HepG2 (cell line): Measurements from ENCODE around the gene HSF4. TPM values are rescaled to one million over a fixed set of nuclear protein-coding genes. Genes with fewer than 3 reads are reported as not detected.

Experiments used
- ATAC-seq: fragments of 200-7000 bp; cut with Tn5 transposase; 3 replicates; pipeline ENCODE4 v1.9.1; 2020; ENCODE audit warnings: mild to moderate bottlenecking, moderate library complexity
- BruUV-seq: library from RNA; stranded (reverse); fragments of 400-500 nt; replicated peaks from 2 replicates; lab custom pipeline; 2021; lab: Mats Ljungman, UMichigan
- CTCF ChIA-PET: fragments of 300-600 bp; formaldehyde crosslinking; extraction: SDS; loops from one replicate; lab custom pipeline; 2021; ENCODE audit warnings: low total read pairs, inconsistent platforms, low intra/inter-chr PET ratio; lab: Yijun Ruan, JAX
- POLR2A ChIA-PET: fragments of 350-600 bp; sonication (Branson Sonifier 250); formaldehyde crosslinking; loops from one replicate; lab custom pipeline; 2020; ENCODE audit warnings: antibody characterized with exemption, inconsistent platforms; lab: Yijun Ruan, JAX
- DNase-seq: peaks from one replicate; pipeline ENCODE4 v3.0.0-alpha.2; 2015; ENCODE audit warnings: low spot score
- FAIRE-seq: peaks from 3 replicates; lab custom pipeline; 2011; peaks lifted over from hg19 to GRCh38; lab: Jason Lieb, UNC
- H2AFZ ChIP-seq: one replicate; pipeline ENCODE4 v1.6.1; 2011; ENCODE audit warnings: low read length, inconsistent platforms
- H3K27ac ChIP-seq: fragments of 300-600 bp; 3 replicates; pipeline ENCODE4 v1.8.0; 2011; ENCODE audit warnings: mixed run types, mild to moderate bottlenecking, mixed read lengths, low read length, inconsistent platforms; ENCODE audit not compliant: insufficient read depth; ENCODE audit errors: extremely low read length
- H3K27me3 ChIP-seq, 2 experiments: fragments of 200-600 bp in 1 of 2; 2 replicates in 1 of 2; 3 replicates in 1 of 2; pipeline versions ENCODE4 v1.6.0 to v1.8.0; 2011; ENCODE audit warnings: low read length in 2 of 2, mild to moderate bottlenecking in 2 of 2, moderate library complexity in 2 of 2, inconsistent platforms in 1 of 2; ENCODE audit not compliant: insufficient read depth in 2 of 2, control insufficient read depth in 1 of 2
- H3K36me3 ChIP-seq, 2 experiments: fragments of 200-600 bp in 1 of 2; replicated peaks in 1 of 2; 2 replicates in 1 of 2; 3 replicates in 1 of 2; pipeline versions ENCODE4 v1.5.1 to v1.8.0; 2011; ENCODE audit warnings: low read length in 2 of 2, inconsistent platforms in 1 of 2; ENCODE audit not compliant: insufficient read depth in 2 of 2, control insufficient read depth in 1 of 2
- H3K4me1 ChIP-seq: 2 replicates; pipeline ENCODE4 v1.5.1; 2012; ENCODE audit warnings: low read length, inconsistent platforms; ENCODE audit not compliant: insufficient read depth
- H3K4me2 ChIP-seq: 2 replicates; pipeline ENCODE4 v1.6.0; 2011; ENCODE audit warnings: low read depth, low read length, inconsistent platforms
- H3K4me3 ChIP-seq, 3 experiments: fragments of 200-600 bp in 1 of 3; sonication (generic), shearing (Covaris generic) in 1 of 3; replicated peaks in 1 of 3; 2 replicates each; pipeline ENCODE4 v1.5.1; 2011 to 2016; ENCODE audit warnings: low read length in 3 of 3, inconsistent platforms in 2 of 3, low read depth in 2 of 3, mild to moderate bottlenecking in 2 of 3, control low read depth in 1 of 3, mixed read lengths in 1 of 3; ENCODE audit not compliant: insufficient read depth in 1 of 3
- H3K79me2 ChIP-seq: one replicate; pipeline ENCODE4 v1.6.1; 2011; ENCODE audit warnings: low read length, inconsistent platforms; ENCODE audit not compliant: insufficient read depth
- H3K9ac ChIP-seq: 2 replicates; pipeline ENCODE4 v1.6.0; 2011; ENCODE audit warnings: mild to moderate bottlenecking, low read depth, low read length, inconsistent platforms; ENCODE audit not compliant: insufficient read depth
- H3K9me3 ChIP-seq: 2 replicates; pipeline ENCODE4 v1.5.1; 2012; ENCODE audit warnings: mild to moderate bottlenecking, low read length
- H4K20me1 ChIP-seq: 2 replicates; pipeline ENCODE4 v1.6.0; 2011; ENCODE audit warnings: inconsistent platforms, mild to moderate bottlenecking, low read length, moderate library complexity; ENCODE audit not compliant: insufficient read depth
- CC2D1A ChIP-seq: sonication (generic); formaldehyde crosslinking; IDR thresholded peaks from 2 replicates; pipeline ENCODE4 v1.8.1; 2023; ENCODE audit warnings: mild to moderate bottlenecking, missing genetic modification reagents
- DZIP1 ChIP-seq: sonication (generic); formaldehyde crosslinking; IDR thresholded peaks from 2 replicates; pipeline ENCODE4 v1.5.0; 2020; ENCODE audit warnings: mild to moderate bottlenecking, missing genetic modification reagents
- NFATC3 ChIP-seq: sonication (generic); formaldehyde crosslinking; IDR thresholded peaks from 2 replicates; pipeline ENCODE4 v1.5.1; 2020; ENCODE audit warnings: mild to moderate bottlenecking, missing genetic modification reagents
- RFX3 ChIP-seq: IDR thresholded peaks from 2 replicates; pipeline ENCODE4 v1.6.1; 2016; ENCODE audit warnings: missing biosample characterization, missing genetic modification reagents
- TOPORS ChIP-seq: sonication (generic); formaldehyde crosslinking; IDR thresholded peaks from 2 replicates; pipeline ENCODE4 v1.8.0; 2023; ENCODE audit warnings: mild to moderate bottlenecking, missing genetic modification reagents
- ZBTB1 ChIP-seq: sonication (generic); formaldehyde crosslinking; IDR thresholded peaks from 2 replicates; pipeline ENCODE4 v1.4.0; 2020; ENCODE audit warnings: missing genetic modification reagents, borderline replicate concordance
- ZNF331 ChIP-seq: sonication (generic); formaldehyde crosslinking; IDR thresholded peaks from 2 replicates; pipeline ENCODE4 v1.4.0; 2020; ENCODE audit warnings: missing genetic modification reagents
- ZNF414 ChIP-seq: sonication (generic); formaldehyde crosslinking; IDR thresholded peaks from 2 replicates; pipeline ENCODE4 v1.5.0; 2020; ENCODE audit warnings: missing genetic modification reagents
- ZNF558 ChIP-seq: sonication (generic); formaldehyde crosslinking; IDR thresholded peaks from 2 replicates; pipeline ENCODE4 v1.9.0; 2022; ENCODE audit warnings: mild to moderate bottlenecking, missing genetic modification reagents, borderline replicate concordance
- ZNF577 ChIP-seq: sonication (generic); formaldehyde crosslinking; IDR thresholded peaks from 2 replicates; pipeline ENCODE4 v1.4.0; 2020; ENCODE audit warnings: mild to moderate bottlenecking, low read depth, missing genetic modification reagents, borderline replicate concordance
- ZNF792 ChIP-seq: IDR thresholded peaks from 2 replicates; pipeline ENCODE4 v1.6.1; 2016
- ZNF879 ChIP-seq: sonication (generic); formaldehyde crosslinking; IDR thresholded peaks from 2 replicates; pipeline ENCODE4 v1.8.1; 2023; ENCODE audit warnings: missing genetic modification reagents
- WGBS: methylation state at CpG from one replicate; pipeline ENCODE4 v1.1.6; 2017; ENCODE audit warnings: low lambda C conversion rate; 5-methylcytosine and 5-hydroxymethylcytosine counted together
- in situ Hi-C: cut with HindIII; loops from 2 replicates; pipeline ENCODE4 v1.10.0; 2017; ENCODE audit warnings: low pct_unique_long_range_greater_than_20kb; ENCODE audit not compliant: extremely low pct_ligation_motif_present
- intact Hi-C: fragments of 100-400 bp; cut with micrococcal nuclease; formaldehyde crosslinking; loops from one replicate; pipeline ENCODE4 v1.10.0; 2022; ENCODE audit not compliant: unreplicated experiment
- polyA plus RNA-seq, 8 experiments: library from polyadenylated mRNA; depleted of rRNA in 3 of 8; stranded (reverse) in 7 of 8; unstranded in 1 of 8; fragments of >200 nt; fragmentation: Illumina TruSeq in 4 of 8; extraction: Trizol in 4 of 8; gene quantifications; 2 replicates each; pipeline versions ENCODE4 v1.2.1 to v1.2.3, GENCODE V29; 2011 to 2016; ENCODE audit warnings: low read depth in 4 of 8, missing spikeins in 1 of 8, mixed read lengths in 1 of 8; ENCODE audit not compliant: insufficient read depth in 1 of 8
- total RNA-seq, 5 experiments: library from RNA; depleted of rRNA; stranded (reverse); fragments of >200 nt; fragmentation: Illumina TruSeq; extraction: Trizol; gene quantifications; 2 replicates each; pipeline ENCODE4 v1.2.3, GENCODE V29; 2016; ENCODE audit warnings: low read depth in 1 of 5
- TF ChIP-seq, protein P1 (sequence below): sonication (generic); formaldehyde crosslinking; IDR thresholded peaks from 2 replicates; pipeline ENCODE4 v1.4.0; 2020; ENCODE audit warnings: missing genetic modification reagents

HSF4 gene
- total and polyA plus RNA-seq, 2 of the 13 experiments (the other 11 are each of a cell fraction or from before 2014, with no cell fraction given), result 3.5 to 16.9 TPM

- intact Hi-C loops (loop anchor here (1.0 to 10.0 kb wide), 5 partner anchors 45 to 261 kb away; no protein-coding TSS in a partner anchor), in situ Hi-C loops (loop anchor here (5.0 kb wide), 2 partner anchors 138 to 178 kb away; no protein-coding TSS in a partner anchor)
- POLR2A ChIA-PET, result interaction anchor here (0.8 to 1.8 kb wide), 12 partner anchors 15 to 142 kb away, joined by 3 to 21 read pairs (median 4); partner anchors contain the start of genes CBFB, NOL3 and PHAF1
- Histone ChIP-seq H3K27ac (no peak overlapping the region), H3K4me2 (peak overlapping the region; percentile 59), H3K27me3 (peaks cover 4% of the 10 kb centered on the region in 2 experiments; a peak in 2 of 5 replicates), H2AFZ (no peak overlapping the region), H3K4me1 (peaks cover 48% of the 10 kb centered on the region), H3K9me3 (no peaks in the 10 kb centered on the region), H3K9ac (no peak overlapping the region), H3K79me2 (no peaks in the 10 kb centered on the region), H3K4me3 (peak overlapping the region; percentile 18 to 64 (median 27); a peak in 4 of 6 replicates), H3K36me3 (no peaks in the 10 kb centered on the region), H4K20me1 (no peaks in the 10 kb centered on the region)
- no TSS peak for BruUV-seq
- ATAC-seq (peak; percentile 67), FAIRE-seq (no peak), DNase-seq (peak; percentile 57)
- CTCF ChIA-PET, result interaction anchor here (0.6 to 2.4 kb wide), 7 partner anchors 30 to 178 kb away, joined by 3 to 28 read pairs (median 3); partner anchors contain the start of gene PHAF1
- 6% methylated on average over 40 of the region's 74 CpGs for WGBS
- TF ChIP-seq ZNF879 (CRISPR knock-in tag) (no peak), ZNF558 (CRISPR knock-in tag) (no peak), ZBTB1 (CRISPR knock-in tag) (no peak), TOPORS (no peak; the same call in 1 of the 2 replicates), ZNF414 (CRISPR knock-in tag) (no peak), CC2D1A (CRISPR knock-in tag) (no peak), NFATC3 (CRISPR knock-in tag) (no peak), ZNF577 (CRISPR knock-in tag) (peak; percentile 55; the same call in 1 of the 2 replicates), DZIP1 (CRISPR knock-in tag) (no peak), RFX3 (no peak), ZNF331 (peak; percentile 71), ZNF792 (CRISPR knock-in tag) (peak; percentile 13; the same call in 1 of the 2 replicates)
- TF ChIP-seq, protein P1, sequence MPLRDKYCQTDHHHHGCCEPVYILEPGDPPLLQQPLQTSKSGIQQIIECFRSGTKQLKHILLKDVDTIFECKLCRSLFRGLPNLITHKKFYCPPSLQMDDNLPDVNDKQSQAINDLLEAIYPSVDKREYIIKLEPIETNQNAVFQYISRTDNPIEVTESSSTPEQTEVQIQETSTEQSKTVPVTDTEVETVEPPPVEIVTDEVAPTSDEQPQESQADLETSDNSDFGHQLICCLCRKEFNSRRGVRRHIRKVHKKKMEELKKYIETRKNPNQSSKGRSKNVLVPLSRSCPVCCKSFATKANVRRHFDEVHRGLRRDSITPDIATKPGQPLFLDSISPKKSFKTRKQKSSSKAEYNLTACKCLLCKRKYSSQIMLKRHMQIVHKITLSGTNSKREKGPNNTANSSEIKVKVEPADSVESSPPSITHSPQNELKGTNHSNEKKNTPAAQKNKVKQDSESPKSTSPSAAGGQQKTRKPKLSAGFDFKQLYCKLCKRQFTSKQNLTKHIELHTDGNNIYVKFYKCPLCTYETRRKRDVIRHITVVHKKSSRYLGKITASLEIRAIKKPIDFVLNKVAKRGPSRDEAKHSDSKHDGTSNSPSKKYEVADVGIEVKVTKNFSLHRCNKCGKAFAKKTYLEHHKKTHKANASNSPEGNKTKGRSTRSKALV (CRISPR knock-in tag), result peak; percentile 93
These were observed 9.0 kb upstream of the HSF4 start for GRCh38 chr16:67155295-67156142.
